GM12864 (cell line): Measurements from ENCODE around the gene PAFAH2.

ENCODE experiments used
- DNase-seq: peaks from one replicate; pipeline ENCODE4 v3.0.0-alpha.2; 2011; ENCODE audit warnings: low read depth
- H3K4me3 ChIP-seq: 2 replicates; pipeline ENCODE4 v1.5.1; 2011; ENCODE audit warnings: mild to moderate bottlenecking, low read depth, low read length, control low read depth
- TF ChIP-seq, protein P1 (sequence below): IDR thresholded peaks from 2 replicates; pipeline ENCODE4 v1.5.1; 2011; ENCODE audit warnings: low read depth, mild to moderate bottlenecking, moderate library complexity, low read length, control low read depth, inconsistent platforms; ENCODE audit errors: missing control alignments

PAFAH2 gene

DNA sequence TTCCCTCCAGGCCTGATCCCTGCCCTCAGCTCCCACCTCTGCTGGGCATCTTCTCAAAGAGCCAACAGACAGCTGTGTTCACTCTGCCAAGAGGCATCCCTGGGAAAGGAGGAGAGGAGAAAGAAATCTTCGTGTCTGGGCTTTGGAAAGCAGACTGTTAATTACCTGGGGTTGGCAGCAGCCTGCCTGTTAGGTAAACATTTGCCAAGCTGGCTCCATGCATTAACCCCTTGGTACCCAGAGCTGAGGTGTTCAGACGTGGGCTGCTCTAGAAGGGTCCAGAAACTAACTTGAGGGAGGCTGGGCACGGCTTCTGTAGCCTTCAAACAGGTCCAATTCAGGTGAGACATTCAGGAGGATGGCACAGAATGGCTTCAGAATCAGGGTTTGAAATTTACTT is 15.0 kb upstream of the PAFAH2 start:
- DNase-seq = no peak
- H3K4me3 ChIP-seq = no peak overlapping the region
- TF ChIP-seq, protein P1, sequence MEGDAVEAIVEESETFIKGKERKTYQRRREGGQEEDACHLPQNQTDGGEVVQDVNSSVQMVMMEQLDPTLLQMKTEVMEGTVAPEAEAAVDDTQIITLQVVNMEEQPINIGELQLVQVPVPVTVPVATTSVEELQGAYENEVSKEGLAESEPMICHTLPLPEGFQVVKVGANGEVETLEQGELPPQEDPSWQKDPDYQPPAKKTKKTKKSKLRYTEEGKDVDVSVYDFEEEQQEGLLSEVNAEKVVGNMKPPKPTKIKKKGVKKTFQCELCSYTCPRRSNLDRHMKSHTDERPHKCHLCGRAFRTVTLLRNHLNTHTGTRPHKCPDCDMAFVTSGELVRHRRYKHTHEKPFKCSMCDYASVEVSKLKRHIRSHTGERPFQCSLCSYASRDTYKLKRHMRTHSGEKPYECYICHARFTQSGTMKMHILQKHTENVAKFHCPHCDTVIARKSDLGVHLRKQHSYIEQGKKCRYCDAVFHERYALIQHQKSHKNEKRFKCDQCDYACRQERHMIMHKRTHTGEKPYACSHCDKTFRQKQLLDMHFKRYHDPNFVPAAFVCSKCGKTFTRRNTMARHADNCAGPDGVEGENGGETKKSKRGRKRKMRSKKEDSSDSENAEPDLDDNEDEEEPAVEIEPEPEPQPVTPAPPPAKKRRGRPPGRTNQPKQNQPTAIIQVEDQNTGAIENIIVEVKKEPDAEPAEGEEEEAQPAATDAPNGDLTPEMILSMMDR = no peak

DNA sequence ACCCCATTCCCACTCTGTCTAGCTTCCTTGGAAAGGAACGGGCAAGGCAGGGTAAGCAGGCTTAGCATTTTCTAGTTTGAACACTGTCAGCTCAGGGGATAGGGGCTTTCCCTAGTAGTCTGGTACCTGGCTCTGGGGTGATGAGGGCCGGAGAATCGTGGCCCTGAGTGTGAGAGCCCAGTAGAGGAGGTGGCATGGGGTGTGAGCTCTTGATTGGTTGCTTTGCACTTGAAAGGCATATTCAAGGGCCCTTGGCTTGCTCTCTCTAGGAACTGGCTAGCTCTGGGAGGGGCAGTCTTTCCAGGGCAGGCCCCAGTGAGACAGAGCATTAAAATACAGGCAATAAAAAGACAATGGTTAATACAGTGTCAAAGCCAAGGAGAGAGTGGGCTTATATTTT is 13.0 kb upstream of the PAFAH2 start:
- no peak overlapping the region for H3K4me3 ChIP-seq
- no peak for DNase-seq
- TF ChIP-seq, protein P1 = no peak

DNA sequence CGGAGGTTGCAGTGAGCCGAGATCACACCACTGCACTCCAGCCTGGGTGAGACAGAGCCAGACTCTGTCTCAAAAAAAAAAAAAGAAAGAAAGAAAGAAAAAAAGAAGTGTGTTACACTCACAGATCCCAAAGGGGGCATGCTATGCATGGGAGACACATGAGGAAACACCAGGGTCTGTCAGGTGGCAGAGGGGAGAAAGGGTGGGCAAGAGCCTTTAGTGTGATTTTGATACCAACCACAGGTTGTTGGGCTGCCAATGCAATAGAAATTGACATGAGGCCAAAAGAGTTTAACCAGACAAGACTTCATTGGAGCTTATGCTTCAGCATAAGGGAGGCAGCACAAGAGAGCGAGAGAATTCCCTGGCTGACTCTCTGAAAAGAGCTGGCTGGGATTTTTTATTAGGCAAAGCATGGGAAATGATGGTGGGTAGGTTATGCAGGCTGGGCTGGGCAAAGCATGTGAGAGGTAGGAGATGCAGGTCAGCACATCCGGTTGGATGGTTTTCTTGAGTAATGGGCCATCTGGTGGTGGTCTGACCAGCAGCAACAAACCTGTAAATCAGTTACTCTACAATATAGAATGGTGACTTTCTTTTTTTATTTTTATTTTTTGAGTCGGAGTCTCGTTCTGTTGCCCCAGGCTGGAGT is 12.1 kb upstream of the PAFAH2 start:
- no peak for DNase-seq
- TF ChIP-seq, protein P1 = peak; percentile 0
- no peak overlapping the region for H3K4me3 ChIP-seq

DNA sequence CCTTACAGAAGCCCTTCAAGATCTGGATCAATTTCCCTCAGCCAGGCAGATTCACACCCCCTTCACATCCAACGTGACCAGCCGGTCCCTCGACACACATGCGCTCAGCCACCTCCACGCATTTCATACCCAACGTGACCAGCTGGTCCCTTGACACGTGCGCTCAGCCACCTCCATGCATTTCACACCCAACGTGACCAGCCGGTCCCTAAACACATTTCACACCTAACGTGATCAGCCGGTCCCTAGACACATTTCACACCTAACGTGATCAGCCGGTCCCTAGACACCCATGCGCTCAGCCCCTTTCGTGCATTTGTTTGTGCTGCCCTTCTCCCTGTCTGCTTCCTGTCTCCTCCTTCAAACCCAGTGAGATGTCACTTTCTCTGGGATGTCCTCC is 8.8 kb upstream of the PAFAH2 start:
- TF ChIP-seq, protein P1 = no peak
- no peak for DNase-seq
- H3K4me3 ChIP-seq = no peak overlapping the region

DNA sequence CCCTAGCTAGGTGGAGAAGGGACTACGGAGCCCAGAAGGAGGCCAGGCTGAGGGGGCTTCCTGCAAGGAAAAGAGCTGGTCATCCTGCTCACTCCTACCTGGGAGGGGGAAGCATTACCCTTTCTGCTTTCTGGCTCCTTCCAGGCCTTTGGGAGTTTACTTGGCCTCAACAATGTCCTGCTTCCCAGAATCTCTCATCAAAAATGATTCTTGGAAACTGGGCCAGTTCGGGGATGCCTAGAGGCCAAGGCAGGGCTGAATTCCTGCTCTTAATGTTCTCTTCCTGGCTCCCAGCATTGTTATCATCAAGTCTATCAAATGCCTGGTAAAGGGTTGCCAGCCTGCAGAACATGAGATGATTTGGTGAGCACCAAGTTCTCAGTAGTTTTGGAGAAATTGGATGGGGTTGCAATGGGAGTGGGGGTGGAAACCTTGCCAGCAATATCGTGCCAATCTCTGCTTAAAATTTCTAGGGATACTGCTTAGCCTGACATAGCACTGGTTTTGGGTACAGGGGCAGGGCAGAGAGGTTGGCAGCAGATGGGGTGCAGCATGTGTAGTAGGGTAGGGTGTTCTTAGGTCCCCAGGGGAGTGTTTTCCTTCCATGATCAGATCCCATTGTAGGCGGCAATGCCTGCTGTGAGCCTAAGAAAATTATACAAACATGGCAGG is 7.7 kb upstream of the PAFAH2 start:
- TF ChIP-seq, protein P1 = no peak
- no peak for DNase-seq
- no peak overlapping the region for H3K4me3 ChIP-seq

DNA sequence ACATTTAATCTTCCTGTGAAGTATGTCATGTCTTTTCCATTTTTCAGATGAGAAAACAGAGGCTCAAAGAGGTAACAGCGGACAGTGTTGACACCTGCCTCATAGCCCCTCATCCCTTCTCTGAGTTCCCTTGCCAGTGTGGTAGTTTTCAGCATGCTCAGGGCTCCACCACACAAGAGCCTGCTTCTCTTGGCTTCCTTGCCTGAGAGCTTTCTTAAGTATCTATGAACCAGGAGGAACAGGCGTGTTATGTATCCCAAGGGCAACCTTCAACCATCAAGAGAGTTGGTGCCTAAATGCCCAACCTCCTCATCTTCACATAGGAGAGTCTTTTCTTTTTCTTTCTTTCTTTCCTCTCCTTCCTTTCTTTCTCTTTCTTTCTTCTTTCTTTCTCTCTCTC is 5.9 kb upstream of the PAFAH2 start:
- TF ChIP-seq, protein P1 = no peak
- H3K4me3 ChIP-seq = no peak overlapping the region
- DNase-seq = no peak

DNA sequence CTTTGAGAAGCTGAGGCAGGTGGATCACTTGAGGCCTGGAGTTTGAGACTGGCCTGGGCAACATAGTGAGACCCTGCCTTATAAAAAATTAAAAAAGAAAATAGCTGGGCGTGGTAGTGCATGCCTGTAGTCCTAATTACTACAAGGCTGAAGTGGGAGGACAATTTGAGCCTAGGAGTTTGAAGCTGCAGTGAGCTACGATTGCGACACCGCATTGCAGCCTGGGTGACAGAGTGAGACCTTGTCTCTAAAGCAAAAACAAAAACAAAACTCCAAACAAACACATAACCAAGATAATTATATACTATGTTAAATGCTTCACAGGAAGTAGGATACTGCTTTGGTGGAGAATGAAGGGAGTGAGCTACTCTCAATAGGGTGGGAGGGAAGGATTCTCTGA is 5.4 kb upstream of the PAFAH2 start:
- TF ChIP-seq, protein P1 = no peak
- DNase-seq = no peak
- no peak overlapping the region for H3K4me3 ChIP-seq
